Motor neuron (in vitro differentiated cells): ENCODE measurements around the gene SH3RF3. TPM values are rescaled to one million over a fixed set of nuclear protein-coding genes. Genes with fewer than 3 reads are reported as not detected.
A peak's percentile ranks its signal among the peaks of the same experiment; 100 is the strongest.

Experiments
- ATAC-seq, 8 experiments: fragments of 200-7000 bp; cut with Tn5 transposase; replicated peaks in 6 of 8; 2 replicates each; pipeline ENCODE4 v1.8.0; 2021; ENCODE audit warnings: mild to moderate bottlenecking in 8 of 8, moderate library complexity in 8 of 8
- H3K27ac ChIP-seq, 2 donors: fragments of 250-450 bp; sonication (Bioruptor Pico); 2 replicates each; pipeline ENCODE4 v1.9.0; 2021; ENCODE audit warnings: antibody characterized with exemption in 2 of 2, mild to moderate bottlenecking in 2 of 2, moderate library complexity in 1 of 2
- H3K4me1 ChIP-seq, 2 donors: fragments of 250-450 bp; sonication (Bioruptor Pico); replicated peaks in 1 of 2; 2 replicates each; pipeline ENCODE4 v1.6.1; 2021; ENCODE audit warnings: antibody characterized with exemption in 2 of 2, mild to moderate bottlenecking in 2 of 2, moderate library complexity in 1 of 2
- H3K4me3 ChIP-seq, 5 donors: fragments of 250-450 bp; sonication (Bioruptor Pico); 2 replicates each; pipeline ENCODE4 v1.9.0; 2021; ENCODE audit warnings: antibody characterized with exemption in 5 of 5, mild to moderate bottlenecking in 5 of 5, moderate library complexity in 4 of 5
- WGBS, 10 experiments: fragments of 450-650 bp; shearing (Covaris generic); methylation state at CpG; one replicate each; pipeline ENCODE4 v1.0.0; 2022; 5-methylcytosine and 5-hydroxymethylcytosine counted together
- in situ Hi-C, 9 experiments: fragments of 400-800 bp; cut with MboI; loops; one replicate each; pipeline ENCODE4 v1.15.0; 2021; ENCODE audit warnings: low sequenced_read_pairs in 9 of 9, low pct_unique_long_range_greater_than_20kb in 2 of 9; ENCODE audit not compliant: unreplicated experiment in 9 of 9
- total RNA-seq, 8 experiments: library from RNA; unstranded; fragments of 300-600 nt; gene quantifications; 2 replicates each; pipeline versions ENCODE4 v1.2.3 to v1.2.4, GENCODE V29; 2022

Gene SH3RF3
- total RNA-seq, 8 experiments from 2014 or later = 0.13 to 6.5 (median 3.2) TPM

DNA sequence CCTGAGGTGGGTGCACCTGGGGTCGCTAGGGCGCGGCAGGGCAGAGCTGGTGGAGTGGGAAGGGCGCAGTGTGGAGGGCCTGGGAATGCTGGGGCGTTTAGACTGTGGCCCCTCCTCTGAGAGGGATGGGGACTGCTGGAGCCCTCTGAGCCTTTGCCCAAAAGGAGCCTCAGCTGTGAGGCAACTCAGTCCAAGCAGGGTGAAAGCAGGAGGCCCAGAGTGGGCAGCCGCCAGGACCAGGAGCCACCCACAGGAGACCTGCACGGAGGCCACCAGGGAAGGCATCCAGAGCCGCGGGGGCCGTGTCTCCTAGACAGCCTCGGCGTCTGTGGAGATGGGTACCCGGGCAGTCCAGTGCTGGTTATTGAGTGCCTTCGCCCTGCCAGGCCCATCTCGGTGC, 369.9 kb downstream of the SH3RF3 start:
- no peak for ATAC-seq
- in situ Hi-C loops = loop anchor here in 1 of 9 experiments (25.0 kb wide), 1 partner anchor 362 kb away; the partner anchor contains the start of gene SH3RF3
- no peak overlapping the region for H3K4me3 ChIP-seq
- peak overlapping the region in 1 of 2 donors; percentile 18 for H3K27ac ChIP-seq
- H3K4me1 ChIP-seq = peaks cover 31 to 41% of the 10 kb centered on the region in 2 donors
- 40 to 100% (median 80%) methylated on average over 1 to 6 of the region's 15 CpGs; no CpG with 5 or more reads in 5 of the 10 experiments for WGBS, 10 experiments

DNA sequence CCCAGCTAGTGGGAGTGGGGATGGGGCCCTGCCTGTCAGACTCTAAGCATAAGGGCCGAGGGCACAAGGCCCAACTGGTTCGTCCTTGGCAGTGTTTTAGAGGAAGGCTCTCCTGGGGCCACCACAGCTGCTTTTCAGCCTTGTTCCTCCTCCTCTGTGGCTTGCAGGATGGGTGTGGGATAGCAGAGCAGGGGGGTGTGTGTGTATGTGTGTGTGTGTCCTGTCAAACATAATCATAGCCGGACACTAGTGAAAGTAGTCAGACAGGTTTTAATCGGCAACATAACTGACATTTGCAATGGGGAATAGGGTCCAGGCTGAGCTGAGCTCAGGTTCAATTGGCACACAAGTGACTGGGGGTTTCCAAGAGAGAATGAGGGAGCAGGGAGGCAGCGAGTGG, 370.6 kb downstream of the SH3RF3 start:
- ATAC-seq = no peak
- in situ Hi-C loops = loop anchor here in 1 of 9 experiments (25.0 kb wide), 1 partner anchor 362 kb away; the partner anchor contains the start of gene SH3RF3
- H3K4me1 ChIP-seq = peaks cover 31 to 41% of the 10 kb centered on the region in 2 donors
- WGBS, 10 experiments = 80 to 100% (median 90%) methylated on average over 1 to 4 of the region's 5 CpGs; no CpG with 5 or more reads in 7 of the 10 experiments
- H3K27ac ChIP-seq = no peak overlapping the region
- H3K4me3 ChIP-seq = no peak overlapping the region

DNA sequence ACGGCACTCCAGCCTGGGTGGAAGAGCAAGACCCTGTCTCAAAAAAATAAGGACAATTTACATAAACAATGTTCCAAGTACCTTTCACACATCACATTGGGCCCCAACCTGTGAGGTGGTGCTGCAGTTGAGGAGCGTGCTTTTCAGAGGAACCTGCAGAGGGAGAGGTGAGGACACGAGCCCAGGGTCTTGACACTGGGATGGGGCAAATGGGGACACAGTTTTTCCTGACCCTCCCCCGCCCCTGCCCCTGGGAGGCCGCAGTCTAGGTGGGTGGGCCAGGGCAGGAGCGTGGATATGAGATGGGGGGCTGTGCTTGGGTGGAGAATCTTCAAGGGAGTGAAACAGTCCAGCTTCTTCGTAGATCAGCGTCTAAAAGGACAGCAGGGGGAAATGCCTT, 371.9 kb downstream of the SH3RF3 start:
- Histone ChIP-seq H3K4me3 (no peak overlapping the region), H3K4me1 (peaks cover 31 to 41% of the 10 kb centered on the region in 2 donors), H3K27ac (no peak overlapping the region)
- in situ Hi-C loops = loop anchor here in 7 of 9 experiments (10.0 to 25.0 kb wide), 4 partner anchors 164 to 389 kb away; partner anchors contain the start of gene SH3RF3 (in 6 of the 7)
- 85 to 100% (median 100%) methylated on average over 2 to 4 of the region's 8 CpGs; no CpG with 5 or more reads in 3 of the 10 experiments for WGBS, 10 experiments
- ATAC-seq = no peak

DNA sequence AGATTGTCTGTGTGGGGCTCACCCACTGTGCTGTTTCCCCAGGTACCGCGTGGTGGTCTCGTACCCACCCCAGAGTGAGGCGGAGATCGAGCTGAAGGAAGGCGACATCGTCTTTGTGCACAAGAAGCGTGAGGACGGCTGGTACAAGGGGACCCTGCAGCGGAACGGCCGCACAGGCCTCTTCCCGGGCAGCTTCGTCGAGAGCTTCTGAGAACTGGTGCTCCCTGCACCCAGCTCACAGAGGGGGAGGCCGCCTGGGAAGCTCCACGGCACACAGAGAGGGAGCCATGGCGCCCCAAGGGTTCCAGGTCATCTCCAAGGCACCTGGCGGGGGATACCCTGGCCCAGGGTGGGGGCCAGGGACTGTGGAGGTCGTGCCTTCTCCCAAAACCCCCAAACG, 372.5 kb downstream of the SH3RF3 start:
- WGBS, 10 experiments = 80 to 100% (median 92%) methylated on average over 1 to 10 of the region's 21 CpGs; no CpG with 5 or more reads in 2 of the 10 experiments
- in situ Hi-C loops = loop anchor here in 7 of 9 experiments (10.0 to 25.0 kb wide), 4 partner anchors 164 to 389 kb away; partner anchors contain the start of gene SH3RF3 (in 6 of the 7)
- H3K4me3 ChIP-seq = no peak overlapping the region
- H3K4me1 ChIP-seq = peaks cover 31 to 40% of the 10 kb centered on the region in 2 donors
- no peak overlapping the region for H3K27ac ChIP-seq
- ATAC-seq = no peak

DNA sequence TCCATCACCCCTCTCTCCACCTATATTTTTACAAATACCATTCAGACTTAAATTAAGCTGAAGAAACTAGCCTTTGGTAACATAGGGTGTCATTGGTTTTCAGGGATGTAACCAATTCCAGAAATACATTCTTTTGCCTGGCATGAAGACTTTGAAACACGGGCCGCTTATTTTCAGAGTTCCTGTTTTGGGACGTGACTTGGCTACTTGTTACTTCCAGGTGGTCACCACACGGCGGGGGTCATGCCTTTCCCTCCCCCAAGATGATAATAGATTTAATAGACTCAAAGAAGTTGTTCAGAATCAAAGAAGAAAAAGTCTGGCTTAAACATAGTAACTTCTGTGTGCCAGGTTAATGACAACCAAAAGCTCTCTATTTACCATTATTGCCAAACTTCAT, 374.2 kb downstream of the SH3RF3 start:
- Histone ChIP-seq H3K4me3 (no peak overlapping the region), H3K27ac (no peak overlapping the region), H3K4me1 (peaks cover 15 to 23% of the 10 kb centered on the region in 2 donors)
- no peak for ATAC-seq
- in situ Hi-C loops = loop anchor here in 7 of 9 experiments (10.0 to 25.0 kb wide), 4 partner anchors 166 to 391 kb away; partner anchors contain the start of gene SH3RF3 (in 6 of the 7)
- WGBS, 10 experiments = 77 to 100% (median 89%) methylated on average over 1 to 5 of the region's 5 CpGs; no CpG with 5 or more reads in 3 of the 10 experiments

DNA sequence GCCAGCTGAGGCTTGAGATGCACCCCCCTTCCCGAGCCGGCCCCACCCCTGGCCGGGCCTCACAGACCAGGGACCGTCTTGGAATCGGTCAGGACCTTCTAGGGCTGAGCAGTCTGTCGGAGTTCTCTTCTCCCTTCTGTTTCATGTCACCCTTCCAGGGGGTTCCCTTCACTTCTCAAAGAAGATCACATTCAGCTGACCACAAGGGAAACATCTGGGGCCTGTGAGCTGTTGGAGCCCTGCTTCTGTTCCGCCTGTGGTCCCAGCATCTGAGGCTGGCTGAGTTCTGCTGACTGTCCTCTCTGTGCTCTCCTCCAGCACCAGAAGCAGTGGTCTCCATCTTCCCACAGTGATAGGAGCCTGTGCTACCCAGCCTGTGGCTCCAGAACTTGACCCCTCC, 378.2 kb downstream of the SH3RF3 start:
- peaks cover 8 to 13% of the 10 kb centered on the region in 2 donors for H3K4me1 ChIP-seq
- no peak for ATAC-seq
- no peak overlapping the region for H3K4me3 ChIP-seq
- H3K27ac ChIP-seq = no peak overlapping the region
- WGBS, 10 experiments = 100% methylated on average over 1 of the region's 7 CpGs; no CpG with 5 or more reads in 8 of the 10 experiments
- in situ Hi-C loops = loop anchor here in 7 of 9 experiments (10.0 to 25.0 kb wide), 4 partner anchors 170 to 395 kb away; partner anchors contain the start of gene SH3RF3 (in 6 of the 7)

DNA sequence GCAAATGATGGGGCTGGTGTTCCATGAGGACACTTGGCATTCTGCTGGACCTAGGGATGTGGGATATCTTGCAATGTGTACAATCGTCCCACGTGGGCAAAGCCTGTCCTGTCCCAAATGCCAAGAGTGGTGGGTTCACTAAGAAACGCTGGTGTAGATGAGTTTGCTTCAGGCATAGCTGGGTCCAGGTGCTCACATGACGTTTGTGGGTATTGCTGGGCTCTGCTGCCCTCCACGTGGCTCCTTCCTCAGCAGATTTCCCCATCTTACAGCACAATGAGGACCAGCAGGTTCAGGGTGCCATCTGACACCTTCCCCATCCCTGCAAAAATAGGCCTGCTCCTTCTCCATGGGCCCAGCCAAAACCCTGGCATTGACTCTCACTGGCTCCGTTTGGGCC, 378.8 kb downstream of the SH3RF3 start:
- 20 to 95% (median 68%) methylated on average over 1 to 4 of the region's 6 CpGs; no CpG with 5 or more reads in 4 of the 10 experiments for WGBS, 10 experiments
- Histone ChIP-seq H3K27ac (no peak overlapping the region), H3K4me1 (peaks cover 5 to 7% of the 10 kb centered on the region in 2 donors), H3K4me3 (no peak overlapping the region)
- in situ Hi-C loops = loop anchor here in 7 of 9 experiments (10.0 to 25.0 kb wide), 4 partner anchors 171 to 396 kb away; partner anchors contain the start of gene SH3RF3 (in 6 of the 7)
- no peak for ATAC-seq

DNA sequence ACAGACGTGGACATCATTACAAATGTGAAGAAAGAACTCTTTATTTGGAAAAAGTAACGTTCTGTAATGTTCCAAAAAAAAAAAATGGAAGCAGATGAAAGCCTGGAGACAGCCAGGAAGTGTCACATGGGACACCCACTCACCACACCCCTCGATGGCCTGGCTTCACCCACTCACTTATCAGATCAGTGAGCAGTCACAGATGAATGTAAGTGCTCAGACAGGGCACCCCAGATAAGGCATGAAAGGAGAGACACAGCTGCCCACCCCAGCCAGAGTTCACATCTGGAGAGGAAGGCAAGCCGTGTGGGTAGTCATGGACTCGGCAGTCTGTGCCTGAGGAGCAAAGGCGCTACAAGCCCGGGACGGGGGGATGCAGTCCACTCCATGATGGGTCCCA, 379.6 kb downstream of the SH3RF3 start:
- in situ Hi-C loops = loop anchor here in 7 of 9 experiments (10.0 to 25.0 kb wide), 4 partner anchors 171 to 396 kb away; partner anchors contain the start of gene SH3RF3 (in 6 of the 7)
- WGBS, 10 experiments = 8 to 100% (median 85%) methylated on average over 1 to 5 of the region's 8 CpGs; no CpG with 5 or more reads in 3 of the 10 experiments
- Histone ChIP-seq H3K4me3 (no peak overlapping the region), H3K27ac (no peak overlapping the region), H3K4me1 (no peaks in the 10 kb centered on the region)
- no peak for ATAC-seq

DNA sequence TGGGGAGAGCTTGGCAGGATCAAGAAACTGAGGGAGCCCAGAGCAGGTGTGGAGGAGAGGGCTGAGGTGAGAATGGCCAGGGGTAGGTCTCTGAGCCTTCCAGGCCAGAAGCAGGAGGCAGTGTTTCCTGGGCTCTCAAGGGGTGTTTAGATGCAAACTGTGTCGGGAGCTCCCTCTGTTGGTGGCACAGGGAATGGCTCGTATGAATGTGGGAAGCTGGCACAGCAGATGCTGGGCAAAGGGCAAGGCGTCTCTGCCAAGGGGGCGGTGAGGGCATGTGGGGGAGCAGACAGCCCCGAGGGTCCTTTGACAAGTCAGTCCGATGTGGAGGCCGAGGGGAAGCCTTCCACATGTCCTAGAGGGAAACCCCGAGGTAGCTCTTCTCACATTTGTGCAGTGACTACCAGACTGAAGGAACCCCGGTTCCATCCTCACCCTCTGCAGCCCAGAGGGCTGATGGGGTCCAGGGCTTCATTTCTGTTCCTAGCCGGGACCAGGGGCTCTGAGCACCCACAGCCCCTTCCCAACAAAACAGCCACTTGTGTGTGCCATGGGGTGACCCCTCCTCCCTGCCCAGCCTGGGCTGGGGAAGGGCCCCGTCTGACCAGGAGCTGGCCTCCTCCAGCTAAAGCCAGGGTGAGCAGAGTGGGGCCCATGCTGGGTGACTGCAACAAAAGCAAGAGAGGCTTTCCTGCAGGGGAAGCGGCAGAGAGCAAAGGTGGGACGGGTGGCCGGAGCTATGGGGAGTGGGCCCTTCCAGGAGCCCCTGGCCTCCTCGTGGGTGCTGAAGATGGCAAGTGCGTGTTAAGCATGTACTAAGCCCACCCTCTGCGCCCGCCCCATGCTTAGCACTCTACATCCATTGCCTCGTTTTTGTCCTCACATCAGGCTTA, 381.4 kb downstream of the SH3RF3 start:
- ATAC-seq = peak; percentile 42 to 91 (median 61)
- in situ Hi-C loops = loop anchor here in 6 of 9 experiments (25.0 kb wide), 3 partner anchors 173 to 398 kb away; partner anchors contain the start of gene SH3RF3 (in 4 of the 6)
- H3K4me1 ChIP-seq = peaks cover 6 to 11% of the 10 kb centered on the region in 2 donors
- 0 to 63% (median 38%) methylated on average over 2 to 9 of the region's 19 CpGs; no CpG with 5 or more reads in 5 of the 10 experiments for WGBS, 10 experiments
- no peak overlapping the region for H3K27ac ChIP-seq
- no peak overlapping the region for H3K4me3 ChIP-seq

DNA sequence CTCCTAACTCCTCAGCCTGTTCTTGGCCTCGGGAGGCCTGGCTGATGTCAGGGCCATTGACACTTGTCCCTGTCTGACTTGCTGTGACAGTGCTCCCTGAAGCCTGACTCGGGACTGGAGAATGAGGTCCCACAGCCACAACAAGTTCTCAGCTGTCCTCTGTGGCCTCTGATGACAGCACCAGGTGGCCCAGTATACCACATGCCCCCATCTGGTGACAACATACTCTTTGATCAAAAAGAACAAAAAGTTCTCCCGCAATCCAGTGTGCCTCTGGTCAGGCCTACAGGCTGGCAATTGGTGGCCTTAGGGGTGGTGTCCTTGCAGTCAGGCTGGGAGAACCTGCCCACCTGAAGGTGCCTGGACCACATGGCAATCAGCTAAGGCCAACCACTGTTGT, 382.2 kb downstream of the SH3RF3 start:
- ATAC-seq = no peak
- H3K4me3 ChIP-seq = no peak overlapping the region
- in situ Hi-C loops = loop anchor here in 6 of 9 experiments (25.0 kb wide), 3 partner anchors 174 to 399 kb away; partner anchors contain the start of gene SH3RF3 (in 4 of the 6)
- whole genome bisulfite sequencing, 10 experiments = 17 to 92% (median 76%) methylated on average over 1 to 2 of the region's 3 CpGs; no CpG with 5 or more reads in 6 of the 10 experiments
- H3K4me1 ChIP-seq = peaks cover 6 to 11% of the 10 kb centered on the region in 2 donors
- H3K27ac ChIP-seq = no peak overlapping the region

DNA sequence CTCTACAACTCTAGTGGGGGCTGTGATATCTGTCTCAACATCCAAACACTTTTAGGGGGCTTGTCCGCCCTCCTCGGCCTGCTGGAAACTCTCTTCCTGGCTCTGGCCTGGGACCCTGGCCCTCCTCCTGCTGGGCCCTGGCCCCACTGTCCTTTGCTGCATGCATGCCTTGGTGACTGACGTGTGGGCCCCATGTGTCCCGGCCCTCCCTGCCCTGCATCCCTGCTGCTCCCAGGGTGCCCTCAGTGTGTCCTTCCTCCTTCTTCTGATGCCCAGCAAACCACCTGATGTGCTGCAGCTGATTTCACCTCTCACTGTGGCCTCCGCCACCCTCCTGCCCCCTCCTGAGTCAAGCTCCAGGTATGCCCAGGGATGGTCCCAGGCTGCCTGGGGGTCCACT, 383.1 kb downstream of the SH3RF3 start:
- H3K4me3 ChIP-seq = no peak overlapping the region
- H3K4me1 ChIP-seq = peaks cover 11 to 13% of the 10 kb centered on the region in 2 donors
- WGBS, 10 experiments = no CpG with 5 or more reads among the region's 5 CpGs
- no peak overlapping the region for H3K27ac ChIP-seq
- ATAC-seq = no peak
- in situ Hi-C loops = loop anchor here in 6 of 9 experiments (25.0 kb wide), 3 partner anchors 175 to 400 kb away; partner anchors contain the start of gene SH3RF3 (in 4 of the 6)

DNA sequence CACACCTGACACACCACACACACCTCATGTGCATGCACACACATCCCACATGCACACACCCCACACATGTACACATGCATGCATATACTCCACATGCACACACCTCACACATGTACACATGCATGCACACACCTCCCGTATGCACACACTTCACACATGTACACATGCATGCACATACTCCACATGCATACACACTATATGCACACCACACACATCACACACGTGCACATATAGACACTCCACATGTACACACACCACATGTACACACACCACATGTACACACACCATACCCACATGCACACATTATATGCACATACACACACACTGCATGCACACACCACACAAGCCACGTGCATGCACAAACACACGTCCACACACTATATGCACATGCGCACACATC, 384.2 kb downstream of the SH3RF3 start:
- Histone ChIP-seq H3K27ac (no peak overlapping the region), H3K4me3 (no peak overlapping the region), H3K4me1 (peaks cover 11 to 15% of the 10 kb centered on the region in 2 donors)
- in situ Hi-C loops = loop anchor here in 6 of 9 experiments (25.0 kb wide), 3 partner anchors 176 to 401 kb away; partner anchors contain the start of gene SH3RF3 (in 4 of the 6)
- 89 to 100% (median 100%) methylated on average over 1 to 4 of the region's 5 CpGs; no CpG with 5 or more reads in 6 of the 10 experiments for WGBS, 10 experiments
- ATAC-seq = no peak
